CD4-positive, alpha-beta T cell (primary cell): ENCODE data around the gene EEF1A2. TPM values are rescaled to one million over a fixed set of nuclear protein-coding genes. Genes with fewer than 3 reads are reported as not detected.

Source experiments
- ATAC-seq: fragments of 200-7000 bp; cut with Tn5 transposase; one replicate; pipeline ENCODE4 v1.10.0; 2022; ENCODE audit warnings: mild to moderate bottlenecking; ENCODE audit not compliant: poor library complexity
- CTCF ChIA-PET: fragments of 350-600 bp; sonication (Branson Sonifier 250); formaldehyde crosslinking; loops from one replicate; lab custom pipeline; 2021; ENCODE audit warnings: antibody characterized with exemption, inconsistent platforms; lab: Charles Lee
- POLR2A ChIA-PET: fragments of 350-600 bp; sonication (Branson Sonifier 250); formaldehyde crosslinking; loops from one replicate; lab custom pipeline; 2021; ENCODE audit warnings: antibody characterized with exemption, inconsistent platforms; lab: Charles Lee
- DNase-seq, 14 experiments: peaks; one replicate each; pipeline ENCODE4 v3.0.0-alpha.2; 2013 to 2020; ENCODE audit warnings: mixed read lengths in 2 of 14
- H3K27ac ChIP-seq, 2 donors: one replicate each; pipeline versions ENCODE4 v1.5.1 to v1.7.0; 2013; ENCODE audit warnings: low read length in 2 of 2, low read depth in 1 of 2, mild to moderate bottlenecking in 1 of 2
- H3K27me3 ChIP-seq, 2 experiments: 1 replicate in 1 of 2; 2 replicates in 1 of 2; pipeline versions ENCODE4 v1.6.1 to v1.7.0; 2013; ENCODE audit warnings: low read length in 2 of 2, control low read depth in 1 of 2, mild to moderate bottlenecking in 1 of 2, moderate library complexity in 1 of 2; ENCODE audit not compliant: insufficient read depth in 2 of 2, control insufficient read depth in 1 of 2
- H3K36me3 ChIP-seq: one replicate; pipeline ENCODE4 v1.6.1; 2013; ENCODE audit warnings: low read length, control low read depth; ENCODE audit not compliant: insufficient read depth
- H3K4me1 ChIP-seq: one replicate; pipeline ENCODE4 v1.6.1; 2013; ENCODE audit warnings: low read length, control low read depth; ENCODE audit not compliant: insufficient read depth
- H3K4me3 ChIP-seq: one replicate; pipeline ENCODE4 v1.5.1; 2013; ENCODE audit warnings: mild to moderate bottlenecking, low read length, moderate library complexity
- H3K9me3 ChIP-seq, 2 experiments: 1 replicate in 1 of 2; 2 replicates in 1 of 2; pipeline versions ENCODE4 v1.6.1 to v1.7.0; 2013; ENCODE audit warnings: low read length in 2 of 2, mild to moderate bottlenecking in 2 of 2, control low read depth in 1 of 2, moderate library complexity in 1 of 2; ENCODE audit not compliant: control insufficient read depth in 1 of 2, insufficient read depth in 1 of 2
- H3K27ac Mint-ChIP-seq: one replicate; pipeline ENCODE4 v1.8.0; 2020; ENCODE audit warnings: mixed read lengths
- H3K27me3 Mint-ChIP-seq: one replicate; pipeline ENCODE4 v1.8.0; 2021; ENCODE audit warnings: mixed read lengths
- H3K36me3 Mint-ChIP-seq: one replicate; pipeline ENCODE4 v1.8.0; 2021; ENCODE audit warnings: low read depth, mixed read lengths
- H3K4me1 Mint-ChIP-seq: one replicate; pipeline ENCODE4 v1.8.0; 2021; ENCODE audit warnings: low read depth, mixed read lengths
- H3K4me3 Mint-ChIP-seq: one replicate; pipeline ENCODE4 v1.8.0; 2020; ENCODE audit warnings: mild to moderate bottlenecking, mixed read lengths
- H3K9me3 Mint-ChIP-seq: one replicate; pipeline ENCODE4 v1.8.0; 2020; ENCODE audit warnings: mixed read lengths
- CTCF ChIP-seq: fragments of 200-600 bp; IDR thresholded peaks from one replicate; pipeline ENCODE4 v1.8.0; 2022; ENCODE audit warnings: antibody characterized with exemption, mild to moderate bottlenecking
- intact Hi-C, 2 experiments: fragments of 100-400 bp; cut with DNase I in 1 of 2; cut with micrococcal nuclease in 1 of 2; formaldehyde crosslinking; loops; one replicate each; pipeline versions ENCODE4 v1.15.1 to v1.9.0; 2023 to 2025; cut with DNase I, micrococcal nuclease
- total RNA-seq, 174 experiments: library from RNA in 2 of 174; stranded (reverse) in 2 of 174; gene quantifications; one replicate each; pipeline ENCODE4 v1.2.3 and lab custom pipeline; 2021 to 2026

Gene EEF1A2
- total RNA-seq, 2 experiments from 2014 or later = 0.92 to 1.1 TPM

GRCh38 chr20:63487116-63487764, 11.6 kb downstream of the EEF1A2 start:
- CTCF ChIA-PET = no interaction called here
- no peak for TF ChIP-seq CTCF
- Histone ChIP-seq H3K9me3 (peaks cover 0 to 25% of the 10 kb centered on the region in 2 experiments), H3K27me3 (peaks cover 22 to 38% of the 10 kb centered on the region in 2 experiments), H3K4me1 (no peaks in the 10 kb centered on the region), H3K4me3 (no peak overlapping the region), H3K27ac (no peak overlapping the region), H3K36me3 (no peaks in the 10 kb centered on the region)
- DNase-seq (no peak), ATAC-seq (no peak)
- no peak overlapping the region for H3K27ac Mint-ChIP-seq
- H3K36me3 Mint-ChIP-seq = no peaks in the 10 kb centered on the region
- no peak overlapping the region for H3K4me3 Mint-ChIP-seq
- H3K9me3 Mint-ChIP-seq = no peaks in the 10 kb centered on the region
- POLR2A ChIA-PET = no interaction called here
- H3K27me3 Mint-ChIP-seq = peaks cover 40% of the 10 kb centered on the region
- intact Hi-C loops = no loop called here
- H3K4me1 Mint-ChIP-seq = no peaks in the 10 kb centered on the region

- TF ChIP-seq CTCF = no peak
- Mint-ChIP-seq H3K27me3 (peaks cover 37% of the 10 kb centered on the region), H3K4me1 (no peaks in the 10 kb centered on the region), H3K4me3 (no peak overlapping the region), H3K36me3 (no peaks in the 10 kb centered on the region), H3K27ac (no peak overlapping the region), H3K9me3 (no peaks in the 10 kb centered on the region)
- Histone ChIP-seq H3K27me3 (peaks cover 20 to 38% of the 10 kb centered on the region in 2 experiments), H3K4me1 (no peaks in the 10 kb centered on the region), H3K9me3 (peaks cover 0 to 29% of the 10 kb centered on the region in 2 experiments), H3K27ac (no peak overlapping the region), H3K4me3 (no peak overlapping the region), H3K36me3 (no peaks in the 10 kb centered on the region)
- intact Hi-C loops = no loop called here
- ChIA-PET CTCF (no interaction called here), POLR2A (no interaction called here)
- no peak for ATAC-seq
- DNase-seq = no peak
Measured at GRCh38 chr20:63486300-63486855, 12.5 kb downstream of the EEF1A2 start.

- H3K27ac Mint-ChIP-seq = no peak overlapping the region
- Histone ChIP-seq H3K27ac (no peak overlapping the region), H3K4me1 (no peaks in the 10 kb centered on the region), H3K27me3 (peaks cover 19 to 32% of the 10 kb centered on the region in 2 experiments), H3K9me3 (peaks cover 0 to 29% of the 10 kb centered on the region in 2 experiments), H3K36me3 (no peaks in the 10 kb centered on the region), H3K4me3 (no peak overlapping the region)
- H3K4me1 Mint-ChIP-seq = no peaks in the 10 kb centered on the region
- no peak overlapping the region for H3K4me3 Mint-ChIP-seq
- no peaks in the 10 kb centered on the region for H3K9me3 Mint-ChIP-seq
- TF ChIP-seq CTCF = no peak
- H3K36me3 Mint-ChIP-seq = no peaks in the 10 kb centered on the region
- ATAC-seq (no peak), DNase-seq (no peak)
- H3K27me3 Mint-ChIP-seq = peaks cover 32% of the 10 kb centered on the region
- POLR2A ChIA-PET = no interaction called here
- intact Hi-C loops = no loop called here
- CTCF ChIA-PET = no interaction called here
Measured at GRCh38 chr20:63484651-63485403, 14.1 kb downstream of the EEF1A2 start.
